Measurements from ENCODE around the gene CHID1.

- TF ChIP-seq CTCF (IDR thresholded peaks at IDR 0.05) (no peak), POLR2A (IDR thresholded peaks at IDR 0.05) (no peak), POLR2AphosphoS5 (IDR thresholded peaks at IDR 0.05; ENCODE audit: insufficient read depth in 1 of 2, low read depth in 1 of 2) (no peak)
These were observed 74.3 kb downstream of the CHID1 start for GRCh38 chr11:836274-836673.
